ENCODE results near the gene EPN2. TPM values are rescaled to one million over a fixed set of nuclear protein-coding genes. Genes with fewer than 3 reads are reported as not detected.

Gene EPN2
- total and polyA plus RNA-seq, 10 of the 15 experiments (the other 5 are each of a cell fraction or from before 2014, with no cell fraction given), result 0.26 to 8.4 (median 4.7) TPM

- TF ChIP-seq ZBTB11 (CRISPR knock-in tag; IDR thresholded peaks at IDR 0.05), result no peak
Measured at GRCh38 chr17:19301973-19302372, 64.8 kb downstream of the EPN2 start (continued).

- H4K20me1 ChIP-seq (ENCODE audit: control insufficient read depth, insufficient read depth), result peaks cover 3% of the 10 kb centered on the region; the same call in 1 of the 2 replicates
- RAD21 ChIA-PET (ENCODE audit: unreplicated experiment), result no interaction called here
- H3K79me2 ChIP-seq (ENCODE audit: control insufficient read depth, insufficient read depth, low read length), result no peaks in the 10 kb centered on the region
- no peak overlapping the region for H3K9ac ChIP-seq (ENCODE audit: control insufficient read depth, insufficient read depth, low read length)
- in situ Hi-C loops (cut with MboI), result no loop called here
- intact Hi-C loops (cut with micrococcal nuclease; ENCODE audit: unreplicated experiment), result no loop called here
- POLR2A ChIA-PET, result no interaction called here
- peak overlapping the region; percentile 5; the same call in 1 of the 2 replicates for H3K4me2 ChIP-seq (ENCODE audit: control insufficient read depth, insufficient read depth)
- 49% methylated on average over 9 of the region's 9 CpGs for WGBS (ENCODE audit: insufficient coverage, insufficient replicate concordance, low lambda C conversion rate, missing lambda C conversion rate)
- DNase-seq (ENCODE audit: low read depth, low spot score) (no peak), ATAC-seq (peak; percentile 43), FAIRE-seq (no peak)
- no peak overlapping the region for H2AFZ ChIP-seq (ENCODE audit: control insufficient read depth, low read depth, low read length)
- peaks cover 42% of the 10 kb centered on the region for H3K4me1 ChIP-seq (ENCODE audit: control insufficient read depth, insufficient read depth, low read length)
- H3K9me3 ChIP-seq (replicated peaks; ENCODE audit: control insufficient read depth, insufficient read depth, low read length), result no peaks in the 10 kb centered on the region
- no TSS peak for BruUV-seq (replicated peaks)
- CTCF ChIA-PET, result interaction anchor here (1.0 to 1.2 kb wide), 2 partner anchors 18 to 20 kb away, joined by 3 to 5 read pairs; no protein-coding TSS in a partner anchor
- no peak overlapping the region for H3K4me3 ChIP-seq
- H3K36me3 ChIP-seq (ENCODE audit: control insufficient read depth in 2 of 2, insufficient read depth in 2 of 2, low read length in 1 of 2), result no peaks in the 10 kb centered on the region
- SMC1A ChIA-PET (ENCODE audit: uncharacterized antibody, unreplicated experiment), result interaction anchor here (1.3 to 1.5 kb wide), 2 partner anchors 31 to 63 kb away, joined by 3 read pairs; no protein-coding TSS in a partner anchor
- H3K27ac ChIP-seq (ENCODE audit: control insufficient read depth, insufficient read depth), result no peak overlapping the region
- H3K27me3 ChIP-seq (replicated peaks in 1 of 2; ENCODE audit: control insufficient read depth in 2 of 2, insufficient read depth in 2 of 2, low read length in 1 of 2), result no peaks in the 10 kb centered on the region
- peak; percentile 18; the same call in 1 of the 2 replicates for TF ChIP-seq NR2F1 (conservative IDR thresholded peaks at IDR 0.05)
- peak; percentile 76 for TF ChIP-seq EED (IDR thresholded peaks at IDR 0.05; ENCODE audit: low read depth)
- TF ChIP-seq MEF2B (IDR thresholded peaks at IDR 0.05; ENCODE audit: partially characterized antibody, poor library complexity, severe bottlenecking), result peak; percentile 27
- peak; percentile 60; the same call in 1 of the 2 replicates for TF ChIP-seq TCF12 (IDR thresholded peaks at IDR 0.05; ENCODE audit: low read depth, low read length)
- TF ChIP-seq BHLHE40 (IDR thresholded peaks at IDR 0.05; ENCODE audit: borderline replicate concordance in 1 of 2, low read depth in 2 of 2, low read length in 1 of 2), result peak in 1 of 2 experiments; percentile 19; a peak in 1 of 4 replicates
- TF ChIP-seq RELB (IDR thresholded peaks at IDR 0.05; ENCODE audit: low read depth), result 0 out of 2 replicates have a peak, but pooled peaks have one; percentile 25
- 0 out of 4 replicates have a peak, but pooled peaks of 1 of the 2 experiments have one; percentile 32 for TF ChIP-seq EP300 (IDR thresholded peaks at IDR 0.05; ENCODE audit: borderline replicate concordance in 1 of 2, control insufficient read depth in 1 of 2, low read depth in 2 of 2, low read length in 2 of 2)
- no peak for TF ChIP-seq TBL1XR1 (IDR thresholded peaks at IDR 0.05; ENCODE audit: low read depth, low read length)
- peak; percentile 80; the same call in 1 of the 2 replicates for TF ChIP-seq SPI1 (IDR thresholded peaks at IDR 0.05; ENCODE audit: borderline replicate concordance, insufficient read depth, low read depth, low read length)
Measured at GRCh38 chr17:19302791-19303331, 65.7 kb downstream of the EPN2 start.

All from GM12878 (cell line).